BE2C (cell line): Measurements from ENCODE around the gene ANKRD28.

Source experiments
- DNase-seq: peaks from one replicate; pipeline ENCODE4 v3.0.0-alpha.2; 2020
- H3K27me3 ChIP-seq: fragments of 250-450 bp; sonication (Bioruptor Pico); 2 replicates; pipeline ENCODE4 v1.5.1; 2020; ENCODE audit warnings: mild to moderate bottlenecking
- H3K36me3 ChIP-seq: fragments of 250-450 bp; sonication (Bioruptor Pico); 2 replicates; pipeline ENCODE4 v1.5.1; 2020; ENCODE audit warnings: mild to moderate bottlenecking
- H3K4me1 ChIP-seq: fragments of 250-450 bp; sonication (Bioruptor Pico); 2 replicates; pipeline ENCODE4 v1.5.1; 2020
- H3K4me3 ChIP-seq: 2 replicates; pipeline ENCODE4 v1.5.1; 2011; ENCODE audit warnings: low read depth, low read length
- H3K9me3 ChIP-seq: fragments of 250-450 bp; sonication (Bioruptor Pico); 2 replicates; pipeline ENCODE4 v1.5.1; 2020
- TF ChIP-seq, protein P1 (sequence below): IDR thresholded peaks from 2 replicates; pipeline ENCODE4 v1.5.1; 2012; ENCODE audit warnings: mild to moderate bottlenecking, low read depth, low read length

The ANKRD28 gene

GRCh38 chr3:15634671-15635070, 163.1 kb downstream of the ANKRD28 start:
- TF ChIP-seq, protein P1, sequence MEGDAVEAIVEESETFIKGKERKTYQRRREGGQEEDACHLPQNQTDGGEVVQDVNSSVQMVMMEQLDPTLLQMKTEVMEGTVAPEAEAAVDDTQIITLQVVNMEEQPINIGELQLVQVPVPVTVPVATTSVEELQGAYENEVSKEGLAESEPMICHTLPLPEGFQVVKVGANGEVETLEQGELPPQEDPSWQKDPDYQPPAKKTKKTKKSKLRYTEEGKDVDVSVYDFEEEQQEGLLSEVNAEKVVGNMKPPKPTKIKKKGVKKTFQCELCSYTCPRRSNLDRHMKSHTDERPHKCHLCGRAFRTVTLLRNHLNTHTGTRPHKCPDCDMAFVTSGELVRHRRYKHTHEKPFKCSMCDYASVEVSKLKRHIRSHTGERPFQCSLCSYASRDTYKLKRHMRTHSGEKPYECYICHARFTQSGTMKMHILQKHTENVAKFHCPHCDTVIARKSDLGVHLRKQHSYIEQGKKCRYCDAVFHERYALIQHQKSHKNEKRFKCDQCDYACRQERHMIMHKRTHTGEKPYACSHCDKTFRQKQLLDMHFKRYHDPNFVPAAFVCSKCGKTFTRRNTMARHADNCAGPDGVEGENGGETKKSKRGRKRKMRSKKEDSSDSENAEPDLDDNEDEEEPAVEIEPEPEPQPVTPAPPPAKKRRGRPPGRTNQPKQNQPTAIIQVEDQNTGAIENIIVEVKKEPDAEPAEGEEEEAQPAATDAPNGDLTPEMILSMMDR: no peak
- no peaks in the 10 kb centered on the region for H3K4me1 ChIP-seq
- no peak for DNase-seq

GRCh38 chr3:15633766-15634598, 163.8 kb downstream of the ANKRD28 start:
- no peak for DNase-seq
- TF ChIP-seq, protein P1: no peak
- no peaks in the 10 kb centered on the region for H3K9me3 ChIP-seq
- H3K4me1 ChIP-seq: no peaks in the 10 kb centered on the region
- H3K27me3 ChIP-seq: no peaks in the 10 kb centered on the region
- H3K36me3 ChIP-seq: no peaks in the 10 kb centered on the region
- H3K4me3 ChIP-seq: no peak overlapping the region

More at GRCh38 chr3:15634671-15635070, 163.1 kb downstream of the ANKRD28 start:
- no peaks in the 10 kb centered on the region for H3K9me3 ChIP-seq
- H3K27me3 ChIP-seq: no peaks in the 10 kb centered on the region
- H3K36me3 ChIP-seq: no peaks in the 10 kb centered on the region
- no peak overlapping the region for H3K4me3 ChIP-seq

DNA sequence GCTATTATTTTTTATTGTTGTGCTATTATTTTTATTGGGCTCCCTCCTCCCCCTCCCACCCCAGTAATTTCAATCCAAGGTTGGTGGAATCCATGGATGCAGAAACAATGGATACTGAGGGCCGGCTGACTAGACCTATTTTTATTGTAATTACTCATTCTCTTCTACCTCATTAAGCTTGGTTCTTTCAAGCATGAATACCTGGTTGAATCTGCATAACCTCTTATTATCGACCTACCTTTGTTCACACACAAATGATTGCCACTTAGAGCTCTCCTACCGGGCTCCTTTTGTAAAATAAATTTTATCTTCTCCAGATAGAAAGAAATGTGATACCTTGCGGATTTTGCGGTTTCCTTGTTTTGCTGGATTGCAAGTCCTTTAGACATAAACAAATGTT, 164.6 kb downstream of the ANKRD28 start:
- no peak for DNase-seq
- Histone ChIP-seq H3K36me3 (no peaks in the 10 kb centered on the region), H3K4me3 (no peak overlapping the region), H3K9me3 (no peaks in the 10 kb centered on the region), H3K27me3 (no peaks in the 10 kb centered on the region), H3K4me1 (no peaks in the 10 kb centered on the region)
- TF ChIP-seq, protein P1: no peak

DNA sequence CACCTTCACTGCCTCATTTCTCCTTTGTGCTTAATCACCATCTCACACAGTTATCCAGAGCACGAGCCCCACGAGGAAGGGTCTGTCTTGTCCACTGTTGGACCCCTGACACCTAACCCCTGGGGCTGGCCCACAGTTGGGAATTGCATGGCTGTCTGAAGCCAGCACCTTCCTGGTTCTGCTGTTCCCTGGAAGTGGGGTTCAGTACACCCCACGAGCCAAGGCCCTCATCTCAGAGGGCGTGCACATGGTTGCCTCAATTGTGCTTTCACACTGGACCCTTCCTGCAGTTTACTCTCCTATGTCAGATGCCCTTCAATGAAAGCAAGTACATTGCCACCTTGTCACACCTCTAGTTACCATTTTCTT, 165.6 kb downstream of the ANKRD28 start:
- Histone ChIP-seq H3K36me3 (no peaks in the 10 kb centered on the region), H3K9me3 (no peaks in the 10 kb centered on the region), H3K4me3 (no peak overlapping the region), H3K4me1 (no peaks in the 10 kb centered on the region), H3K27me3 (no peaks in the 10 kb centered on the region)
- TF ChIP-seq, protein P1: no peak
- DNase-seq: no peak

GRCh38 chr3:15631426-15632211, 166.2 kb downstream of the ANKRD28 start:
- no peak overlapping the region for H3K4me3 ChIP-seq
- H3K9me3 ChIP-seq: no peaks in the 10 kb centered on the region
- TF ChIP-seq, protein P1: no peak
- no peaks in the 10 kb centered on the region for H3K36me3 ChIP-seq
- DNase-seq: no peak
- H3K4me1 ChIP-seq: no peaks in the 10 kb centered on the region
- H3K27me3 ChIP-seq: no peaks in the 10 kb centered on the region
